ENCODE data around the gene RHOXF2.
"Not testable (repeated sequence)": the region's sequence is repeated elsewhere in the genome, so short reads cannot be mapped to it uniquely, and the experiment has no call there.

RHOXF2 gene, protein sequence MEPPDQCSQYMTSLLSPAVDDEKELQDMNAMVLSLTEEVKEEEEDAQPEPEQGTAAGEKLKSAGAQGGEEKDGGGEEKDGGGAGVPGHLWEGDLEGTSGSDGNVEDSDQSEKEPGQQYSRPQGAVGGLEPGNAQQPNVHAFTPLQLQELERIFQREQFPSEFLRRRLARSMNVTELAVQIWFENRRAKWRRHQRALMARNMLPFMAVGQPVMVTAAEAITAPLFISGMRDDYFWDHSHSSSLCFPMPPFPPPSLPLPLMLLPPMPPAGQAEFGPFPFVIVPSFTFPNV

GRCh38 chrX:120158313-120158712 is at the start of gene RHOXF2:
RHOXF2 (plus strand) TSS chrX:120158613; CDS start chrX:120158751, 138 bp downstream.
- not testable (repeated sequence) for DNase-seq

DNA sequence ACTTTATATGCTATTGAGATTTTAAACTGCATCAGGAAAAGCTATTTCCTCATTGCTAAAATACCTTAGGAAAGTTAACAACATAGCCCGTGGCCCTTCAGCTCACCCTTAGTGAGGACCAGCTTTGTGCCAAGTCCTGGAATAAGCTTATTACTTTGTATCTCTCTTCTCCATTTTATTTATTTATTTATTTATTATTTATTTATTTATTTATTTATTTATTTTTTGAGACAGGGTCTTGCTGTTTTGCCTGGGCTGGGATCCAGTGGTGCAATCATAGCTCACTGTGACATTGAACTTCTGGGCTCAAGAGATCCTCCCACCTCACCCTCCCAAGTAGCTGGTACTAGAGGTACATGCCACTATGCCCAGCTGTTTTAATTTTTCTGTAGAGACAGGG is 49.0 kb upstream of the RHOXF2 start:
- no peak for DNase-seq

DNA sequence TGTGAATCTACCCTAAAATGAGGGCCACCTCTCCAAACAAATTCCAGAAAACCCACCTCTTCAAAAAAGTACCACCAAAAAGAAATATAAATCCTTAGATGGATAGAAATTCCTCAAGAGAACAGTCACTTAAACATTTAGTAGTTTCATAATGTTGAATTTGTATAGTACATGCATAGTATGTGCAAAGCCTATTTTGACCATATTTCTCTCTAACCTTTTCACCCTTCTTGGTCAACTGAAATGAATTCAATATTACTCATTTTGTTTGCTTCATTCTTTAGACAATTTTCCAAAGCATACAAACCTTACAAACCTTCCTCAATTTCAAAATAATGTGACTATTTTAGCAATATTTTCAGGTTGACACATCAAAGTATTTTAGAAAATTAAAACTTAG is 46.8 kb upstream of the RHOXF2 start:
- no peak for DNase-seq

GRCh38 chrX:120115438-120115963 is 42.9 kb upstream of the RHOXF2 start, which contains the start of gene RHOXF1:
RHOXF1 (minus strand) TSS chrX:120115913; CDS start chrX:120115862, 51 bp downstream.
- no peak for DNase-seq

GRCh38 chrX:120120223-120120622 is 38.2 kb upstream of the RHOXF2 start:
- no peak for DNase-seq

GRCh38 chrX:120125444-120125843 is 33.0 kb upstream of the RHOXF2 start:
- DNase-seq, result no peak

GRCh38 chrX:120128306-120128846 is 30.0 kb upstream of the RHOXF2 start:
- not testable (repeated sequence) for DNase-seq

DNA sequence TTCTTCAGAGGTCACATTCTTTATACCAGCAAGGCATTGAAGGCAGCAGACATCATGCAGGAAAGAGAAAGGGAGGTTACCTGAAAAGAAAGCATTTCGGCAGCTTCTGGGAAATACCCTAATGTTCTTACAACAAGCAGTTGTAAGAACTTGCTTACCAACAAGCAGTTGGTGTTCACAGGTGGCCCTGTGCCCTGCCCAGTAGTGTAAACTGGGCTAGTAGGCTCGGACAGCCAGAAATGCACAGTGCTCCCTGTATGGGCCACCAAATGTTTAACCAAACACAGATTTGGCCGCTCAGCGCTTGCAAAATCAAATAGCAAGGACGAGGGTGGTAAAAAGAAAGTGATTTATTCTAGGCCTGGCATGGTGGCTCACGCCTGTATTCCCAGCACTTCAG is 22.3 kb upstream of the RHOXF2 start:
- no peak for DNase-seq

- no peak for DNase-seq
Measured at GRCh38 chrX:120136840-120137239, 21.6 kb upstream of the RHOXF2 start.

- DNase-seq, result no peak
Measured at GRCh38 chrX:120137439-120137838, 21.0 kb upstream of the RHOXF2 start.

DNA sequence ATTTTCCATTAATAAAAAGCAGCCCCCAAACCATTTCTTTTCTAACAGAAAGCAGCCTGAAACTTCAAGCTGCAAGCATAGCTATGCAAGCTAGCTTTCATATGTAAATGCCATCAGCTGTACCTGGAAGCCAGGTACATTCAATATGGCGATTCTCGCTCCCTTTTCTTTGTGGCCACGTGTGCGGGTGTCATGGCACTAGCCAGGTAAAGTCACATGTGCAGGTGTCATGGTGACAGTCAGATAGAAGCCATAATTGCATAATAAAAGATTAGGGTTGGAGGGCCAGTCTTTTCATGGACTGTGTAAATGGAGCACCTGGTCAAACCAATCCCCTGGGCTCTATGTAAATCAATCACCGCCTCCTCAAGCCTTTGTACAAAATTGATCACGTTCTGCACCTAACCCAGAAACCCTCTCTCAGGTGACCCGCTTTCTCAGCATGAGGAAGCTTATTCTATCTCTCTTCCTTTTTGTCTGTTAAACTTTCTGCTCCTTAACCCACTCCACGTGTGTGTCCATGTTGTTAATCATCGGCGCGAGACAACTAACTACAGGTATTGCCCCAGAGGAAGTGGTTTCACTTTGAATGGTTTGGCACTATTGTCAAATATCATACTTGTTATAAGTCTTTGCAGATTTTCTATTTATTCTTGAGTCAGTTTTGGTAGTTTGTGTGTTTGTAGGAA is 18.0 kb upstream of the RHOXF2 start:
- no peak for DNase-seq

- DNase-seq, result peak; percentile 23
Measured at GRCh38 chrX:120144178-120144844, 14.1 kb upstream of the RHOXF2 start.

DNA sequence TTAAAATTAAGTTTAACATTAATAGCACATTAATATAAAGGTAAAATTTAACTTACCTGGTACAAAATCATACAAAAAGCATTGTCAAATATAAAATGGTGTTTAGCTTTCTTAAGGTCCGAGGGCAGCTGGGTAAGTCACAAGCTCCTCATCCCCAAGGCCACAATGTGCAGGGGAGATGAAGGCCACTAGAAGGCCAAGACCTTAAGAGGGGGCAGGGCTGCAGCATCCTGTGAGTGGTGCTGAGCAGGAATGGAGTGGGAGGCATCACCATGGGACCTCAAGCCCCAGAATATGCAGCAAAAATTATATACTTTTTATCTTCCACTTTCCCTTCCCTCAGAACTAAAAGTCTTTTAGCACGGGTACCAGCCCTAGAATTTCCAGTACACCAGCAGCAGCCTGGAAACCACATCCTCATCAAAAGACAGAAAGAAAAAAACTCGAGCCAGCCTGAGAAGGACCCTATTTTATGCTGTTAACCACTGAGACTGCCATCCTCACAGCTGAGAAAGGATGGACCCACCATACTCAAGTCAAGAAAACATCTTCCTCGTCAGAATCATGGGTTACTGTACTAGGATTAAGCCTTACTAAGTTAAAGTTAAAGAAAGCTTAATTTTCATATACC is 13.0 kb upstream of the RHOXF2 start:
- no peak for DNase-seq

DNA sequence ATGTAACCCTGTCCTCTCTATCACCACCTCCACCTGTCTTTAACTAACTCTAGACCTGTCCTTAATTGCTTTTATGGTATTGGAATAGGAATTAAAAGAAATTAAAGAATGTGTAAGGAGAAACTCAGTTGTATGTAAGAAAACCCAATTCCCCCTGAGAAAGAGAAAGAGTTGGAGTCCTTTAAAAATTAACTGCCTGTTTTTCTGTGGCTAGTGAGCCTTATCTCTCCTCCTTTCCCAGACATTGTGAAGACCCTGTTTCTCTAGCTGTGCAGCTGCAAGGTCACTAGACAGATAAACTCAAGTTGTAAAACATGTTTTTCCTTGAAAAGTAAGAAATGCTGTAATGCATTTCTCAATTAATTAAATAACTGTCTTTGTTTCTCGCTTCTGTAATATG is 12.1 kb upstream of the RHOXF2 start:
- not testable (repeated sequence) for DNase-seq

GRCh38 chrX:120147537-120147936 is 10.9 kb upstream of the RHOXF2 start:
- DNase-seq, result no peak

DNA sequence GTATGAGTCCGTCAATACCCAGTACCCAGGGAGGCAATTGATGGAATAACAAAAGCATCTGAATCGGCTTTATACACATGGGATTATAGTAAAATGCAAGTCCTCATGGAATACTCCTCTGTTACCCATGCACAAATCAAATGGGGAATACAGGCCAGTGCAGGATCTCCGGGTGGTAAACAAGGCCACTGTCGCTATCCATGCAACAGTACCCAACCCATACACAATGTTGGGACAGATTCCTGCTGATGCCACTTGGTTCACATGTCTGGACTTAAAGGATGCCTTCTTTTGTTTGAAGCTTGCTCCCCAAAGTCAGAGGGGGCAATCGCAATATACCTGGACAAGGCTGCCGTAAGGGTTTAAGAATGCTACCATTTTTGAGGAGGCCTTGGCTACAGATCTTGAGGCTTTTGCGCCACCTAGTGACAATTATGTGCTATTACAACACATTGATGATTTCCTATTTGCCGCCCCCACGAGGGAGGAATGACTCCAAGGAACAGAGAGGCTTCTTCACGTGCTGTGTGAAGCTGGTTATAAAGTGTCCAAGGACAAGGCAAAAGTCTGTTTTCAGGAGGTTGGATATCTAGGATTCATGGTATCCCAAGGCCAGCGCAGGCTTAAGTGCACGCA is 8.2 kb upstream of the RHOXF2 start:
- not testable (repeated sequence) for DNase-seq

GRCh38 chrX:120159086-120159485 is 673 bp downstream of the RHOXF2 start:
- DNase-seq, result not testable (repeated sequence)

GRCh38 chrX:120193254-120193653 is 34.8 kb downstream of the RHOXF2 start:
- DNase-seq, result not testable (repeated sequence)

- not testable (repeated sequence) for DNase-seq
Measured at GRCh38 chrX:120193720-120194119, 35.3 kb downstream of the RHOXF2 start.

GRCh38 chrX:120195786-120196185 is 37.4 kb downstream of the RHOXF2 start:
- DNase-seq, result not testable (repeated sequence)

- not testable (repeated sequence) for DNase-seq
Measured at GRCh38 chrX:120196626-120197283, 38.3 kb downstream of the RHOXF2 start.

DNA sequence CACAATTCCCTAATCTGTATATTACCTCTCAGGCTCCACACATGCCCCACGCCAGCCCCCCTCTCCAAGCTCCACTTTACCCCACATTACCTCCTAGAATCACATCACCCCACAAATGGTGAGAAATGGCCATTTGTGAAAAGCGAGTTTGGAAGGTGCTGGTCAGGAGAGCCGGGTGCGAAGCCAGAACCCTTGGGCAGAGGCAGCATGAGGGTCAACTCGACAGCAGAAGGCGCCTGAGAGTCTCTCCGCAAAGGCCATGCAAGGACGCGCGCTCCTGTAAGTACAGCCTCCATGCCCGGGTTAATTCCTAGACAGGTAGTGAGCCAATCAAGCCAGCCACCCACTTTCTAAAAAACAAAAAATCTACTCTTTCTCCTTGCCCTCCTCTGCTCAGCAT is 42.4 kb downstream of the RHOXF2 start:
- no peak for DNase-seq

Data from right hindlimb (tissue), 1 donor.